Adrenal gland (tissue), 12 donors: ENCODE results near the gene PPP2R1B. TPM values are rescaled to one million over a fixed set of nuclear protein-coding genes. Genes with fewer than 3 reads are reported as not detected.

Experiments used
- DNase-seq, 7 donors: peaks; one replicate each; pipeline ENCODE4 v3.0.0-alpha.2; 2019 to 2020
- H3K27ac ChIP-seq, 5 donors: fragments of 200-600 bp; sonication (generic) in 4 of 5; 1 replicate in 3 of 5; 2 replicates in 2 of 5; pipeline versions ENCODE4 v1.5.1 to v1.8.0; 2016 to 2020; ENCODE audit warnings: mild to moderate bottlenecking in 1 of 5
- H3K27me3 ChIP-seq: fragments of 200-600 bp; 2 replicates; pipeline ENCODE4 v1.8.0; 2021
- H3K36me3 ChIP-seq, 2 donors: fragments of 200-600 bp; replicated peaks in 1 of 2; 1 replicate in 1 of 2; 2 replicates in 1 of 2; pipeline versions ENCODE4 v1.5.1 to v1.8.0; 2018 to 2022
- H3K4me1 ChIP-seq, 2 donors: fragments of 200-600 bp; replicated peaks in 1 of 2; 1 replicate in 1 of 2; 2 replicates in 1 of 2; pipeline versions ENCODE4 v1.5.1 to v1.8.0; 2018 to 2021
- H3K4me3 ChIP-seq, 4 donors: fragments of 200-600 bp; sonication (generic) in 3 of 4; one replicate each; pipeline ENCODE4 v1.5.1; 2016 to 2018
- H3K9me3 ChIP-seq, 3 donors: fragments of 200-600 bp; sonication (generic) in 1 of 3; replicated peaks in 1 of 3; 1 replicate in 2 of 3; 2 replicates in 1 of 3; pipeline versions ENCODE4 v1.5.1 to v1.8.0; 2016 to 2021
- POLR2A ChIP-seq, 2 donors: fragments of 450-650 bp; IDR thresholded peaks; one replicate each; pipeline ENCODE4 v1.6.1; 2017; ENCODE audit warnings: antibody characterized with exemption in 2 of 2, mild to moderate bottlenecking in 2 of 2, moderate library complexity in 1 of 2
- WGBS, 4 donors: extraction: QIAGEN DNeasy Blood & Tissue Kit in 2 of 4; methylation state at CpG; one replicate each; pipeline versions ENCODE4 v1.1.5 to v1.1.7; 2013 to 2017; 5-methylcytosine and 5-hydroxymethylcytosine counted together
- intact Hi-C, 2 donors: fragments of 100-400 bp; cut with DNase I; formaldehyde crosslinking; loops; one replicate each; pipeline versions ENCODE4 v1.14.1 to v1.15.0; 2022 to 2023
- polyA plus RNA-seq, 3 donors: library from polyadenylated mRNA; stranded (reverse); fragments of 200-250 nt in 2 of 3; fragments of 350-450 nt in 1 of 3; fragmentation: Illumina TruSeq in 1 of 3; extraction: RNeasy Lipid Tissue Mini Kit (QIAGEN cat#74804) in 1 of 3; gene quantifications; one replicate each; pipeline ENCODE4 v1.2.3, GENCODE V29; 2013 to 2014
- total RNA-seq, 9 donors: library from RNA; depleted of rRNA in 4 of 9; stranded (reverse); fragments of >200 nt in 4 of 9; fragments of 120-200 nt in 1 of 9; fragmentation: NEBNext Ultra II Directional in 1 of 9; extraction: Animal tissue kit (Norgen Biotek cat#: 25700) in 1 of 9; gene quantifications; one replicate each; pipeline versions ENCODE4 v1.1.0 to v1.2.4, GENCODE V29; 2013 to 2023
- TF ChIP-seq, protein P1 (sequence below), 6 experiments: fragments of 450-650 bp in 4 of 6; fragments of 200-600 bp in 2 of 6; sonication (generic) in 1 of 6; IDR thresholded peaks; 1 replicate in 5 of 6; 2 replicates in 1 of 6; pipeline versions ENCODE4 v1.5.1 to v1.8.0; 2016 to 2021; ENCODE audit warnings: antibody characterized with exemption in 6 of 6, mild to moderate bottlenecking in 2 of 6, moderate library complexity in 1 of 6
- donor health status: healthy with polysubstance abuse.
- donor health status: Bipolar disorder and iron deficiency.
- donor health status: DM: yes; HTN: yes; CAD: no.
- donor health status: DM: no; HTN: no; CAD: no.
- donor health status: DM: no; HTN: no; CAD: no.
- donor health status: DM: yes; HTN: yes; CAD: no.

The PPP2R1B gene
- total and polyA plus RNA-seq, 12 donors: 10.3 to 58.1 (median 32.2) TPM

DNA sequence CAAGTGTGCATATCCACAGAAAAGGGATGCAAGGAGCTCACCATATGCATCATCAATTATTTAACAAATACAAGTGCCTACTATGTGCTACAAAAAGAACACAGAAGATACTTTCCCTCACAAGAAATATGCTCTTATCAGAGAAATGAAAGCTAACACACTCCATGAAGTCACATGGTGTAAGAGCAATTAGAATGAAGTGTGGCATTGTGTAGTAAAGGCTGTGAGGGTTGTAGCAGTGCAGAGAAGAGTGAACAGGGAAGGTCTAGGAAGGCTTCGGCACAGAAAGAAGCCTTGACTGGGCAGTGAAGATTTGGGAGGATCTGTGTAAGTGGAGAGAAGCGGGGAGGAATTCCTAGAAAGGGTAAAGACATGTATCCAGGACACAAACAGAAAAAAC, 22.5 kb downstream of the PPP2R1B start:
- 87 to 97% (median 92%) methylated on average over 2 of the region's 2 CpGs for WGBS, 4 donors
- Histone ChIP-seq H3K4me1 (peaks cover 15 to 41% of the 10 kb centered on the region in 2 donors), H3K4me3 (no peak overlapping the region), H3K9me3 (no peaks in the 10 kb centered on the region), H3K27ac (peak overlapping the region in 1 of 5 donors; percentile 84), H3K36me3 (peaks cover 0 to 57% of the 10 kb centered on the region in 2 donors), H3K27me3 (no peaks in the 10 kb centered on the region)
- TF ChIP-seq, protein P1, sequence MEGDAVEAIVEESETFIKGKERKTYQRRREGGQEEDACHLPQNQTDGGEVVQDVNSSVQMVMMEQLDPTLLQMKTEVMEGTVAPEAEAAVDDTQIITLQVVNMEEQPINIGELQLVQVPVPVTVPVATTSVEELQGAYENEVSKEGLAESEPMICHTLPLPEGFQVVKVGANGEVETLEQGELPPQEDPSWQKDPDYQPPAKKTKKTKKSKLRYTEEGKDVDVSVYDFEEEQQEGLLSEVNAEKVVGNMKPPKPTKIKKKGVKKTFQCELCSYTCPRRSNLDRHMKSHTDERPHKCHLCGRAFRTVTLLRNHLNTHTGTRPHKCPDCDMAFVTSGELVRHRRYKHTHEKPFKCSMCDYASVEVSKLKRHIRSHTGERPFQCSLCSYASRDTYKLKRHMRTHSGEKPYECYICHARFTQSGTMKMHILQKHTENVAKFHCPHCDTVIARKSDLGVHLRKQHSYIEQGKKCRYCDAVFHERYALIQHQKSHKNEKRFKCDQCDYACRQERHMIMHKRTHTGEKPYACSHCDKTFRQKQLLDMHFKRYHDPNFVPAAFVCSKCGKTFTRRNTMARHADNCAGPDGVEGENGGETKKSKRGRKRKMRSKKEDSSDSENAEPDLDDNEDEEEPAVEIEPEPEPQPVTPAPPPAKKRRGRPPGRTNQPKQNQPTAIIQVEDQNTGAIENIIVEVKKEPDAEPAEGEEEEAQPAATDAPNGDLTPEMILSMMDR (IDR thresholded peaks at IDR 0.05): no peak
- TF ChIP-seq POLR2A (IDR thresholded peaks at IDR 0.05): no peak
- intact Hi-C loops: no loop called here
- DNase-seq: no peak

DNA sequence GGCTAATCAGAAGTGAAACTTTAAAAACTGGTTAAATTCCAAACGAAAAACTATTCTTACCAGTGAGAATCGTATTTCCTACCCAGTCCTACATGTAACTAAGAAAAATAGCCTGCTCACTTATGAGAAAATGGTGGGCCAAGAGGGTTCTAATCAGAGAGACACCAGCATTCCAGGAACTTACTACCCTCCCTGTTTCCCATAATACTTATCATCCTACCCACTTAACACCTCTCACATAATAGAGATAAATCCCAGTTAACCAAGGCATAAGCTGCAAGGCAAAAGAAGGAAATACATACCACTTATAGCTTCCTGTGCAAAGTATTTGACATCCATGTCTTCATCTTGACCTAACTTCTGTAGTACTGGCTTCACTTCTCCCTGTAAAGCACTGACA, 24.4 kb downstream of the PPP2R1B start:
- no peaks in the 10 kb centered on the region for H3K9me3 ChIP-seq
- peaks cover 0 to 41% of the 10 kb centered on the region in 2 donors for H3K36me3 ChIP-seq
- intact Hi-C loops: no loop called here
- no peaks in the 10 kb centered on the region for H3K27me3 ChIP-seq
- WGBS, 4 donors: 93 to 97% (median 95%) methylated on average over 2 of the region's 2 CpGs
- no peak overlapping the region for H3K27ac ChIP-seq
- TF ChIP-seq POLR2A (IDR thresholded peaks at IDR 0.05): no peak
- TF ChIP-seq, protein P1 (IDR thresholded peaks at IDR 0.05): no peak
- H3K4me3 ChIP-seq: no peak overlapping the region
- DNase-seq: no peak
- H3K4me1 ChIP-seq: peaks cover 26 to 46% of the 10 kb centered on the region in 2 donors

DNA sequence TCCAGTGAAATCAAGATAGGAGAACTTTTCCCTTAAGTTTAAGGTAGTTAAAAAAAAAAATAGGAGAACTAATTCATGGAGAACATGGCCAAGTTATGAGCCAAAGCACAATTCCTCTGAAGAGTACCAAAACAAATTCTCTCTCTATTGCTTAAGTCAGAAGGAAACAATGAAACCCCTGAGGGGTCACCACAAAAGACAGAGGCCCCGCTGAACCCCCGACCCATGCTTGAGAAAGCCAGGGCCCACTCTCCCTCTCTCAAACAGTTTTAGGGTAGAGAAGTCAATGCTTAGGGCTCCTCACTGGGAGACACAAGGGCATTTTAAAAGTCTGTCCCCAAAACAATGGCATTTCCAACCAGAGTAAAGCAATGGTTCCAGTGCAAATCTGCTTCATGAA, 26.9 kb downstream of the PPP2R1B start:
- no peaks in the 10 kb centered on the region for H3K27me3 ChIP-seq
- H3K9me3 ChIP-seq: no peaks in the 10 kb centered on the region
- intact Hi-C loops: no loop called here
- 83 to 96% (median 90%) methylated on average over 2 of the region's 2 CpGs for WGBS, 4 donors
- peaks cover 0 to 37% of the 10 kb centered on the region in 2 donors for H3K36me3 ChIP-seq
- DNase-seq: no peak
- peaks cover 32 to 46% of the 10 kb centered on the region in 2 donors for H3K4me1 ChIP-seq
- H3K4me3 ChIP-seq: no peak overlapping the region
- peak overlapping the region in 4 of 5 donors; percentile 55 to 99 (median 93) for H3K27ac ChIP-seq
- TF ChIP-seq POLR2A (IDR thresholded peaks at IDR 0.05): no peak
- TF ChIP-seq, protein P1 (IDR thresholded peaks at IDR 0.05): no peak

DNA sequence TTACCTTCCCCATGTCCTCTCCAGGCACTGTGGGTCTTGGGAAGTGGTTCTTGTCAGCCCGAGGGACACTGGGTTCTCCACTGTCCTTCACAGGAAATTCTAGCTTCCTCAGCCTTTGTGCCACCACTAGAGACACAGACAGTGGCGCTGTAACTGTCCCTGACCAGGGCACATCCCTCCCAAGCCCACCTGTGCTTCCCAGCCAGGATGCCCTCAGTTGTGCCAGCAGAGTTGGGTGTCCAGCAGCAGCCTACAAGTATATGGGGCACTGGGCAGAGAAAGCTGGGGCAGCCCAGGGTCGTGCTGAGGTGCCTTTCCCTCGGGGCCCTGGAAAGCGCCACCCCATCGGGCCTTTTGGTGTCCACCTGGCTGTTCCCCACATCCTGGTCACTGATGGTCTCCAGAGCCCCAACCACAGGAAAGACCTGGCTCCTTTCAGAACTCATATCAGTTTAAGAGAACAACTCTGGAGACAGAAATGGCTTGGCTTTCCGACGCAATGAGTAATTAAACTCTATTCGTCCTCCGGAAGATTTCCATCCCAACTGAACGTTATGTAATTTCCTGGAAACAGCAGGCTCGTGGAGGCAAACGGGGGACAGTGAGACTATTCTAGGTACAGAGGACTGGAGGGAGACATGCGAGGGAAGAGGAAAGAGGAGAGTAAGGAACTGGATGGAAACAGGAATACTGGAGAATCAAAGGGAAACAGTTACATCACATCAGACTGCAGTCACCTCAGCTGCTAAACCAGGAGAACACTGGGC, 28.6 kb downstream of the PPP2R1B start:
- Histone ChIP-seq H3K4me1 (peaks cover 47 to 62% of the 10 kb centered on the region in 2 donors), H3K36me3 (peaks cover 0 to 20% of the 10 kb centered on the region in 2 donors), H3K27me3 (no peaks in the 10 kb centered on the region), H3K4me3 (no peak overlapping the region), H3K9me3 (no peaks in the 10 kb centered on the region), H3K27ac (peak overlapping the region; percentile 10 to 99 (median 93))
- 51 to 66% (median 58%) methylated on average over 12 to 14 of the region's 14 CpGs for WGBS, 4 donors
- peak in 1 of 2 donors; percentile 5 for TF ChIP-seq POLR2A (IDR thresholded peaks at IDR 0.05)
- TF ChIP-seq, protein P1 (IDR thresholded peaks at IDR 0.05): no peak
- DNase-seq: peak in 2 of 7 donors; percentile 49 to 81
- intact Hi-C loops: no loop called here
